Astrocyte of the spinal cord (primary cell): Measurements from ENCODE around the gene TADA2B.
A peak's percentile ranks its signal among the peaks of the same experiment; 100 is the strongest.

ENCODE experiments used
- DNase-seq: peaks from one replicate; pipeline ENCODE4 v3.0.0; 2011; ENCODE audit warnings: low read depth, low spot score
- H3K4me3 ChIP-seq: 2 replicates; pipeline ENCODE4 v1.5.1; 2011; ENCODE audit warnings: low read depth, mild to moderate bottlenecking, low read length, moderate library complexity
- CTCF ChIP-seq: IDR thresholded peaks from 2 replicates; pipeline ENCODE4 v1.5.1; 2012; ENCODE audit warnings: low read depth, mild to moderate bottlenecking, low read length, inconsistent platforms
- in situ Hi-C: cut with HindIII; loops from 2 replicates; pipeline ENCODE4 v1.10.0; 2017; ENCODE audit warnings: low sequenced_read_pairs

TADA2B gene

GRCh38 chr4:7007142-7007907 lies 35.8 kb upstream of the TADA2B start:
- no peak for TF ChIP-seq CTCF
- in situ Hi-C loops: no loop called here
- no peak for DNase-seq
- H3K4me3 ChIP-seq: no peak overlapping the region

- in situ Hi-C loops: no loop called here
Measured at GRCh38 chr4:7007944-7008343, 35.2 kb upstream of the TADA2B start.

GRCh38 chr4:7009564-7009963 lies 33.6 kb upstream of the TADA2B start:
- in situ Hi-C loops: no loop called here
- TF ChIP-seq CTCF: no peak
- H3K4me3 ChIP-seq: no peak overlapping the region
- DNase-seq: no peak

More at GRCh38 chr4:7007944-7008343, 35.2 kb upstream of the TADA2B start:
- no peak for DNase-seq
- no peak overlapping the region for H3K4me3 ChIP-seq
- no peak for TF ChIP-seq CTCF

- no peak for TF ChIP-seq CTCF
- no peak overlapping the region for H3K4me3 ChIP-seq
- no peak for DNase-seq
- in situ Hi-C loops: no loop called here
Measured at GRCh38 chr4:7013175-7013574, 30.0 kb upstream of the TADA2B start.

- H3K4me3 ChIP-seq: no peak overlapping the region
- no peak for DNase-seq
- no peak for TF ChIP-seq CTCF
- in situ Hi-C loops: no loop called here
Measured at GRCh38 chr4:7014815-7015214, 28.4 kb upstream of the TADA2B start.

GRCh38 chr4:7015383-7016035 lies 27.7 kb upstream of the TADA2B start:
- in situ Hi-C loops: no loop called here
- H3K4me3 ChIP-seq: no peak overlapping the region
- TF ChIP-seq CTCF: no peak
- DNase-seq: peak; percentile 55
